OCI-LY1 (cell line): Measurements from ENCODE around the gene RFTN1.

ENCODE experiments used
- CTCF ChIP-seq: fragments of 200-600 bp; sonication (generic), shearing (Covaris generic); IDR thresholded peaks from 2 replicates; pipeline ENCODE4 v1.5.1; 2017; ENCODE audit warnings: mild to moderate bottlenecking, antibody characterized with exemption, low read length, moderate library complexity, mixed read lengths
- EZH2 ChIP-seq: fragments of 200-600 bp; sonication (generic), shearing (Covaris generic); IDR thresholded peaks from 2 replicates; pipeline ENCODE4 v1.8.0; 2017; ENCODE audit warnings: borderline replicate concordance, mixed run types, mild to moderate bottlenecking, antibody characterized with exemption, low read length, moderate library complexity, mixed read lengths

DNA sequence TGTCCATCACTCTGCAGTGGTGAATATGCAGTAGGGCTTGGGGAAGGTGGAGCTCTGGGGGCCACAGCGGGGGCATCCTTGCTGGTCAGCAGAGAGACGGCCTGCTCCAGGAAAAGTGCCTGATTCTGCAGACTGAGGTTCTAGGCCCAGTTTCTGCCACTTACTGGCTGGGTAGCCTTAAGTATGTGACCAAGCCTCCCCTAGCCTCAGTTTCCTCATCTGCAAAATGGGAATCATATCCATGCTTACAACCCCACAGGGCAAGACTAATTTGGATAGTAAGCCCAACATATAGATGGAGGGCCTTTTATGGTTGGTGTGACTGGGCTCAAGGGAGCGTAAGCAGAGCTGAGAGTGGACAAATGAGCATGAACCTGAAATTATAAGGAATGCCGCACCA is 187.6 kb downstream of the RFTN1 start:
- no peak for TF ChIP-seq CTCF
- TF ChIP-seq EZH2 = no peak
